Skeletal muscle tissue (tissue), 4 donors: ENCODE measurements around the gene MSX1. TPM values are rescaled to one million over a fixed set of nuclear protein-coding genes. Genes with fewer than 3 reads are reported as not detected.

ENCODE experiments used
- H3K27ac ChIP-seq: one replicate; pipeline ENCODE4 v1.7.0; 2013; ENCODE audit warnings: mild to moderate bottlenecking, low read depth, low read length, inconsistent platforms
- H3K27me3 ChIP-seq, 3 donors: one replicate each; pipeline ENCODE4 v1.7.0; 2013; ENCODE audit warnings: low read length in 3 of 3; ENCODE audit not compliant: control insufficient read depth in 3 of 3, insufficient read depth in 3 of 3
- H3K36me3 ChIP-seq, 3 donors: one replicate each; pipeline ENCODE4 v1.7.0; 2013; ENCODE audit warnings: low read length in 3 of 3; ENCODE audit not compliant: control insufficient read depth in 3 of 3, insufficient read depth in 3 of 3
- H3K4me1 ChIP-seq, 3 donors: one replicate each; pipeline ENCODE4 v1.7.0; 2013; ENCODE audit warnings: low read length in 3 of 3, mild to moderate bottlenecking in 3 of 3; ENCODE audit not compliant: control insufficient read depth in 3 of 3, insufficient read depth in 3 of 3
- H3K4me3 ChIP-seq, 3 donors: one replicate each; pipeline ENCODE4 v1.7.0; 2013; ENCODE audit warnings: low read length in 3 of 3
- H3K9ac ChIP-seq, 3 donors: one replicate each; pipeline ENCODE4 v1.7.0; 2013; ENCODE audit warnings: low read length in 3 of 3, mild to moderate bottlenecking in 3 of 3, moderate library complexity in 2 of 3, low read depth in 1 of 3
- H3K9me3 ChIP-seq, 3 donors: one replicate each; pipeline ENCODE4 v1.7.0; 2013; ENCODE audit warnings: low read length in 3 of 3; ENCODE audit not compliant: control insufficient read depth in 3 of 3
- total RNA-seq: library from RNA; depleted of rRNA; stranded (reverse); fragments of >200 nt; gene quantifications from one replicate; pipeline ENCODE4 v1.2.3, GENCODE V29; 2014
- donor health status: Osteomylitis.

Gene MSX1
- total RNA-seq, 1 donor from 2014 or later: 1.6 TPM

DNA sequence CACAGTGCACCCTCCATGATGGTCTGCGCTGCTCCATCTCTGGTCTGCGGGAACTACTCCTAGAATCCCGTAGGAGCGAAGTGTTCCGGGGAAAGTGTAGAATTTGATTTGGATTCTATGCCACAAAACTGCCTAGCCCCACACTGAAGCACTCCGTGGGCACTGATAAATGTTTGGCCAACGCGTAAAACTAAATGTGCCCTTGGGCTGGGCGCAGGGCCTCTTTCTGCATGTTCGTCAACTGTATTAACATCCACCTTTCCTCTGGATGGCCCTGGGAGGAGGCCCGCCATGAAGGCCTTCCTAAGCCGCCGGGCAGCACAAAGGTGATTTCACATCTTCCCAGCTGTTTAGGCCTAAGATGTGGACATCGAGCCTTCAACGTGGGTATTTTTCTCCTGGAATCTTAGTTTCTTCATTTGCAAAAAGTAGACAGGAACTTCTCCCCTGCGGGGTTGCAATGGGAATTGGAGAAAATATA lies 2.6 kb downstream of the MSX1 start:
- Histone ChIP-seq H3K4me3 (no peak overlapping the region), H3K9ac (no peak overlapping the region), H3K9me3 (no peaks in the 10 kb centered on the region), H3K27me3 (peaks cover 81 to 88% (median 84%) of the 10 kb centered on the region in 3 donors), H3K27ac (no peak overlapping the region), H3K4me1 (peaks cover 25 to 33% (median 30%) of the 10 kb centered on the region in 3 donors), H3K36me3 (peaks cover 0 to 4% (median 0%) of the 10 kb centered on the region in 3 donors)

DNA sequence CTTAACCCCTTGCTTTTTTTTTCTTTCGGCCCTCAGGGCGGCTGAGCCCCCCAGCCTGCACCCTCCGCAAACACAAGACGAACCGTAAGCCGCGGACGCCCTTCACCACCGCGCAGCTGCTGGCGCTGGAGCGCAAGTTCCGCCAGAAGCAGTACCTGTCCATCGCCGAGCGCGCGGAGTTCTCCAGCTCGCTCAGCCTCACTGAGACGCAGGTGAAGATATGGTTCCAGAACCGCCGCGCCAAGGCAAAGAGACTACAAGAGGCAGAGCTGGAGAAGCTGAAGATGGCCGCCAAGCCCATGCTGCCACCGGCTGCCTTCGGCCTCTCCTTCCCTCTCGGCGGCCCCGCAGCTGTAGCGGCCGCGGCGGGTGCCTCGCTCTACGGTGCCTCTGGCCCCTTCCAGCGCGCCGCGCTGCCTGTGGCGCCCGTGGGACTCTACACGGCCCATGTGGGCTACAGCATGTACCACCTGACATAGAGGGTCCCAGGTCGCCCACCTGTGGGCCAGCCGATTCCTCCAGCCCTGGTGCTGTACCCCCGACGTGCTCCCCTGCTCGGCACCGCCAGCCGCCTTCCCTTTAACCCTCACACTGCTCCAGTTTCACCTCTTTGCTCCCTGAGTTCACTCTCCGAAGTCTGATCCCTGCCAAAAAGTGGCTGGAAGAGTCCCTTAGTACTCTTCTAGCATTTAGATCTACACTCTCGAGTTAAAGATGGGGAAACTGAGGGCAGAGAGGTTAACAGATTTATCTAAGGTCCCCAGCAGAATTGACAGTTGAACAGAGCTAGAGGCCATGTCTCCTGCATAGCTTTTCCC lies 3.4 kb downstream of the MSX1 start:
- H3K4me3 ChIP-seq: no peak overlapping the region
- H3K9ac ChIP-seq: no peak overlapping the region
- peaks cover 81 to 87% (median 84%) of the 10 kb centered on the region in 3 donors for H3K27me3 ChIP-seq
- H3K9me3 ChIP-seq: no peaks in the 10 kb centered on the region
- peaks cover 0 to 4% (median 0%) of the 10 kb centered on the region in 3 donors for H3K36me3 ChIP-seq
- peaks cover 29 to 37% (median 30%) of the 10 kb centered on the region in 3 donors for H3K4me1 ChIP-seq
- no peak overlapping the region for H3K27ac ChIP-seq

DNA sequence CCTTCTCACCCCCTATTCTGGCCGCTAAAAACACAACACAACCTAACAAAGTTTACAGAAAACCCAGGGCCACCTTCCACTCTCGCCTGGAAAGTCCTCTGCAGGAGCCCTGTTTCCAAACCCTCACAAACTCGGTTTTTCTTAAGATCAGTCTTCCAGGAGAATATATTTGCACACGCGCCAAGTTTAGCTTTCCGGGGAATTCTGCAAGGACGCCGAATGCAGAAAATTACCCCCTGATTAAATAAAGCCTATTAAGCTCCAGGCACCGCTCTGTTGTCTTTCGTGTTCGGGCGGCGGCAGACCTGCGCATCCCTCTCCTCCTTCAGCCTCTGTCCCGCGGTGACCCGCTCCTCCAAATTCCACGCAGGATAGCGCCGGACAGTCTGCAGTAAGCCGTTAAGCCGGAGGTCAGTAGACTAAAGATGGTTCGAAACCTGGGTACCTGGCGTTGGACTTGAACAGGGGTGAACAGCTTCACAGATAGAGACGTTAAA lies 5.0 kb downstream of the MSX1 start:
- Histone ChIP-seq H3K9me3 (no peaks in the 10 kb centered on the region), H3K4me3 (no peak overlapping the region), H3K4me1 (peaks cover 27 to 39% (median 30%) of the 10 kb centered on the region in 3 donors), H3K27ac (no peak overlapping the region), H3K36me3 (peaks cover 0 to 4% (median 0%) of the 10 kb centered on the region in 3 donors), H3K27me3 (peaks cover 87 to 89% (median 88%) of the 10 kb centered on the region in 3 donors), H3K9ac (no peak overlapping the region)

- Histone ChIP-seq H3K36me3 (peaks cover 0 to 4% (median 0%) of the 10 kb centered on the region in 3 donors), H3K27me3 (peaks cover 90 to 94% (median 91%) of the 10 kb centered on the region in 3 donors), H3K9ac (no peak overlapping the region), H3K27ac (no peak overlapping the region), H3K4me1 (peaks cover 27 to 39% (median 33%) of the 10 kb centered on the region in 3 donors), H3K9me3 (no peaks in the 10 kb centered on the region), H3K4me3 (no peak overlapping the region)
Measured at GRCh38 chr4:4864940-4865704, 5.7 kb downstream of the MSX1 start.

DNA sequence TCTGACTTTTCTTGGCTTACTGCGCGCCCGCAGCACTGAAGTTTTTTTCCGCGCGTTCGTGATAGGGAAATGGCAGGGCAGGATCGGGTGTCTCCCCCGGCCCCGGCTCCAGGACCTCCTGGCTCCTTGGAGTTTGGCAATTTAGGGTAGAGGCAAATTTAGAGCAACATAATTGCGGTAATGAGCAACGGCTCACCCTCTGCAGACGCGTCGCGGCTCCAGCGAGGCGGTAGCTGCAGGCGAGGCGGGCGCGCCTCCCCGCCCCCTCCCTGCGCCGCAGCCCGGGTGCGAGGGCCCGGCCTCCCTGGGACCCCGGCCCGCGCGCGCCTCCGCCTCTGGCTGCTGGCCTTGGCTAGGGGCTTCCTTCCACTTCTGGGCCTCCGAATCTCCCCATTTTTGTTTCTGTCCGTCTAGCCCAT lies 6.2 kb downstream of the MSX1 start:
- H3K4me3 ChIP-seq: peak overlapping the region; percentile 49 to 56 (median 51)
- peaks cover 0 to 4% (median 0%) of the 10 kb centered on the region in 3 donors for H3K36me3 ChIP-seq
- peaks cover 91 to 95% (median 93%) of the 10 kb centered on the region in 3 donors for H3K27me3 ChIP-seq
- no peak overlapping the region for H3K9ac ChIP-seq
- no peaks in the 10 kb centered on the region for H3K9me3 ChIP-seq
- peaks cover 23 to 35% (median 29%) of the 10 kb centered on the region in 3 donors for H3K4me1 ChIP-seq
- H3K27ac ChIP-seq: no peak overlapping the region

DNA sequence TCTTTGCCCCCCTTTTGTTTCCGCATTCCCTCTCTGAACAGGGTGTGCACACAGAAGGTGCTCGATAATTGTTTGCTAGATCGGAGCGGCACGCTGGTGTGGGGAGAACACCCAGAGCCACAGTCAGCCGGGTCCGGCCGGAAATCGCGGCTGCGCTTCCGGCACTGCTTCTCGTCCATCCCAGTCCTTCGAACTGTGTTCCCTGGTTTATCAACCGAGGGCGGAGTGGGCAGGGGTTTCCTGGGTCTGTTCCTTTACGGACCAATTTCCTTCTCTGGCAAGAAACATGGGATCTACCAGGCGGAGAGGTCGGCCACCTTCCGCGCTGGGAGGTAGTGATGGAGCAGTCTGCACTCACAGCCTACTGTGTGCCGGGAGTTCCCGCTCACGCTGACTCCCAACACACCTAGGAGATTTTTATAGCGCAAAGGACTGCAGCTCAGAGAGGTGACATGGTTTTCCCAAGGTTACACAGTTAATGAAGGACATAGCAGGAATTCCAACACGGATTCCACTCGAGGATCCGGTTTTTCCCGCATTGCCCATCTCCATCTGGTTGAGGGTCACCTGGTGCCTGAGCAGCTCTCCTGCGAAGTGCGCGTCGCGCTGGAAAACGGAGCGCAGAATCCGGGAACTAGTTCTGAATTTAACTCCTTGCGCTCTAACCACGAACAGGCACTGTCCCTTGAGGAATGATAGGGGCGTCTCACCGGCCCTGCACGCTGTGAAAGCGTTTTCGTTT lies 6.8 kb downstream of the MSX1 start:
- Histone ChIP-seq H3K4me3 (peak overlapping the region; percentile 49 to 56 (median 51)), H3K27ac (no peak overlapping the region), H3K4me1 (peaks cover 18 to 29% (median 24%) of the 10 kb centered on the region in 3 donors), H3K27me3 (peaks cover 91 to 95% (median 93%) of the 10 kb centered on the region in 3 donors), H3K36me3 (peaks cover 0 to 4% (median 0%) of the 10 kb centered on the region in 3 donors), H3K9me3 (no peaks in the 10 kb centered on the region), H3K9ac (no peak overlapping the region)

- Histone ChIP-seq H3K4me3 (peak overlapping the region; percentile 35 to 56 (median 49)), H3K27me3 (peaks cover 91 to 95% (median 94%) of the 10 kb centered on the region in 3 donors), H3K4me1 (peaks cover 17 to 27% (median 19%) of the 10 kb centered on the region in 3 donors), H3K27ac (no peak overlapping the region), H3K36me3 (peaks cover 0 to 4% (median 0%) of the 10 kb centered on the region in 3 donors), H3K9me3 (no peaks in the 10 kb centered on the region), H3K9ac (no peak overlapping the region)
Measured at GRCh38 chr4:4866866-4867374, 7.5 kb downstream of the MSX1 start.

- Histone ChIP-seq H3K4me1 (peaks cover 17 to 26% (median 19%) of the 10 kb centered on the region in 3 donors), H3K27ac (no peak overlapping the region), H3K9me3 (no peaks in the 10 kb centered on the region), H3K4me3 (no peak overlapping the region), H3K27me3 (peaks cover 91 to 95% (median 94%) of the 10 kb centered on the region in 3 donors), H3K36me3 (peaks cover 0 to 4% (median 0%) of the 10 kb centered on the region in 3 donors), H3K9ac (no peak overlapping the region)
Measured at GRCh38 chr4:4867375-4868039, 8.0 kb downstream of the MSX1 start.
